ENCODE measurements around the gene ATP1A3. TPM values are rescaled to one million over a fixed set of nuclear protein-coding genes. Genes with fewer than 3 reads are reported as not detected.

Gene ATP1A3
- total RNA-seq, 1 donor from 2014 or later, result 5.6 TPM

- TF ChIP-seq CTCF (conservative IDR thresholded peaks at IDR 0.05), result no peak
- Mint-ChIP-seq H3K27ac (no peak overlapping the region), H3K9me3 (no peaks in the 10 kb centered on the region), H3K4me1 (ENCODE audit: unreplicated experiment) (peaks cover 12% of the 10 kb centered on the region), H3K4me3 (no peak overlapping the region), H3K27me3 (peaks cover 70% of the 10 kb centered on the region), H3K36me3 (no peaks in the 10 kb centered on the region)
- DNase-seq (ENCODE audit: extremely low spot score, unreplicated experiment), result no peak
These were observed 57.1 kb downstream of the ATP1A3 start for GRCh38 chr19:41936961-41937360.

GRCh38 chr19:41936416-41936850, 57.6 kb downstream of the ATP1A3 start:
- Mint-ChIP-seq H3K4me1 (ENCODE audit: unreplicated experiment) (peaks cover 12% of the 10 kb centered on the region), H3K27me3 (peaks cover 71% of the 10 kb centered on the region), H3K27ac (peak overlapping the region; percentile 1), H3K36me3 (no peaks in the 10 kb centered on the region), H3K4me3 (no peak overlapping the region), H3K9me3 (no peaks in the 10 kb centered on the region)
- TF ChIP-seq CTCF (conservative IDR thresholded peaks at IDR 0.05), result no peak
- DNase-seq (ENCODE audit: extremely low spot score, unreplicated experiment), result no peak

- Mint-ChIP-seq H3K36me3 (no peaks in the 10 kb centered on the region), H3K9me3 (no peaks in the 10 kb centered on the region), H3K27ac (no peak overlapping the region), H3K27me3 (peaks cover 72% of the 10 kb centered on the region), H3K4me1 (ENCODE audit: unreplicated experiment) (peaks cover 12% of the 10 kb centered on the region), H3K4me3 (no peak overlapping the region)
- TF ChIP-seq CTCF (conservative IDR thresholded peaks at IDR 0.05), result no peak
- no peak for DNase-seq (ENCODE audit: extremely low spot score, unreplicated experiment)
These were observed 58.1 kb downstream of the ATP1A3 start for GRCh38 chr19:41935760-41936415.

- peak; percentile 84 for DNase-seq (ENCODE audit: extremely low spot score, unreplicated experiment)
- Mint-ChIP-seq H3K4me3 (no peak overlapping the region), H3K4me1 (ENCODE audit: unreplicated experiment) (peaks cover 12% of the 10 kb centered on the region), H3K36me3 (no peaks in the 10 kb centered on the region), H3K9me3 (no peaks in the 10 kb centered on the region), H3K27ac (no peak overlapping the region), H3K27me3 (peaks cover 78% of the 10 kb centered on the region)
- peak; percentile 90 for TF ChIP-seq CTCF (conservative IDR thresholded peaks at IDR 0.05)
These were observed 59.1 kb downstream of the ATP1A3 start for GRCh38 chr19:41934849-41935374.

GRCh38 chr19:41933693-41934426, 60.2 kb downstream of the ATP1A3 start:
- no peaks in the 10 kb centered on the region for H3K36me3 Mint-ChIP-seq
- no peak overlapping the region for H3K27ac Mint-ChIP-seq
- H3K27me3 Mint-ChIP-seq, result peaks cover 89% of the 10 kb centered on the region

More at GRCh38 chr19:41933693-41934426, 60.2 kb downstream of the ATP1A3 start:
- no peak for DNase-seq (ENCODE audit: extremely low spot score, unreplicated experiment)
- TF ChIP-seq CTCF (conservative IDR thresholded peaks at IDR 0.05), result no peak
- Mint-ChIP-seq H3K4me1 (ENCODE audit: unreplicated experiment) (peaks cover 16% of the 10 kb centered on the region), H3K9me3 (no peaks in the 10 kb centered on the region), H3K4me3 (peak overlapping the region; percentile 8)

Measured in type B pancreatic cell (in vitro differentiated cells).